ENCODE measurements around the gene ADM2.

DNA sequence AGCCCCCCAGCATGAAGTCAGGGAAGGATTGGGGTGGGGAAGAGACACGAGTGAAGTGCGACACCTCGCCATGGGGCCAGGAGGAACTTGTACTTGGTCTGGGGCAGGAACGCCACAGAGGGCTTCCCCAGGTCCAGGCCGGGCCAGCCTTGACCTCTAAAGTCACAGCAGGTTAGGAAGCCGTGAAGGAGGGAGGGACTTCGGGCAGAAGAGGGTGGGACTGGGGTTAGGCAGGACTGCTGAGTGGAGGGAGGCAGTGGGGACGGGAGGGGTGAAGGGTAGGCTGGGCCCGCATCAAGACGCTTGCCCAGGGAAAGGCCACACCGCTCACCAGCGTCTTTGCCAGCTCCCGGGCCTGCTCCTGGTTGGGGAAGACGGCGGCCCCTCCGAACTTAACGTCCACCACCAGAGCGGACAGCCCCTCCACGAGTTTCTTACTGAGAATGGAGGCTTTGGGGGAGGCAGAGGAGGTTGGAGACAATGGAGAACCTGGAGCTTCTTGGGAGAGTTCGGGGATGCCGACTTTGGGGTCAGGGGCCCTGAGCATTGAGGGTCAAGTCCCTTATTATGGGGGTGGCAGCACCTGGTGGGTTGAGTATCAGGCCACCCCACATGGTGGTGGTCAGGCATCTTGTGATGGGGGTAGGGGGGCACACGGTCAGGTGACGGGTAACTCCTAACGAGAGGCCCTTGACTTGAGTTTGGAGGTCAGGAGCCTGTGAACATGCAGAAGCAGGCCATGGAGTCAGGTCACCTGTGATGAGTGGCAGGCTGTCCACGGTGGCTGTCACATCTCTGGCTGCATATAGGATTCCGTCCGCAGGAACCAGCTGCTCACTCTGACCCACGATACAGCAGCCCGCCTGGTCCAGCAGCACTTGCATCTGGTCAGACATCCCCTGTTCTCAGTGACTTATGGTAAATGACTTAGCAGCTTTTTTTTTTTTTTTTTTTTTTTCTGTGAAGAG lies 45.8 kb downstream of the ADM2 start:
- TF ChIP-seq CTCF (IDR thresholded peaks at IDR 0.05) (no peak), POLR2A (IDR thresholded peaks at IDR 0.05; ENCODE audit: low read depth) (no peak), EP300 (IDR thresholded peaks at IDR 0.05) (no peak)

Measured in esophagus muscularis mucosa (tissue), 4 donors.